ENCODE data around the gene TRIM47. TPM values are rescaled to one million over a fixed set of nuclear protein-coding genes. Genes with fewer than 3 reads are reported as not detected.

The TRIM47 gene
- total and polyA plus RNA-seq, 2 of the 13 experiments (the other 11 are each of a cell fraction or from before 2014, with no cell fraction given): 33.5 to 82.0 TPM

DNA sequence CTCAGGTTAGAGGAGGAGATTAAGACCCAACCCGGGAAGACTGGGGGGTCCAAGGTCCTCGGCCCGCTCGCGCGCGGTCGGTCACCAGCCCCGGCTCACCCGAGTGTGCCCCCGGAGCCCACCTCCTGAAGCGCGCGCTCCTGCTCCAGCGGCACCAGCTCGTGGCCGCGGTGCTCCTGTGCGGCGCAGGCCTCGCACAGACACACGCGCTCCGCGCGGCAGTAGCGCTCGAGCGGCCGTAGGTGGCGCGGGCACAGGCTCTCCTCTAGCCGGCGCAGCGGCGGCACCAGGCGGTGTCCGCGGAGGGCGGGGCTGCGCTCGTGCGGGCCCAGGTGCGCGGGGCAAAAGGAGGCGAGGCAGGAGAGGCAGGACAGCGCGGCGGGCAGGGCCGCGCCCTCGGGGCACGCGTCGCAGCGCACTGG is 618 bp downstream of the TRIM47 start (continued):
- TF ChIP-seq ARNT2 (CRISPR knock-in tag; IDR thresholded peaks at IDR 0.05; ENCODE audit: low read depth) (peak; percentile 92), SOX5 (CRISPR knock-in tag; IDR thresholded peaks at IDR 0.05; ENCODE audit: borderline replicate concordance) (no peak), HDAC2 (CRISPR knock-in tag; IDR thresholded peaks at IDR 0.05) (no peak), ZNF567 (CRISPR knock-in tag; IDR thresholded peaks at IDR 0.05; ENCODE audit: borderline replicate concordance) (0 out of 2 replicates have a peak, but pooled peaks have one; percentile 11), ATRX (CRISPR knock-in tag; IDR thresholded peaks at IDR 0.05; ENCODE audit: borderline replicate concordance) (no peak), TAF1 (CRISPR knock-in tag; IDR thresholded peaks at IDR 0.05) (0 out of 2 replicates have a peak, but pooled peaks have one; percentile 6), ZNF670 (CRISPR knock-in tag; IDR thresholded peaks at IDR 0.05; ENCODE audit: borderline replicate concordance) (no peak), ZNF879 (CRISPR knock-in tag; IDR thresholded peaks at IDR 0.05) (peak; percentile 36; the same call in 1 of the 2 replicates), ZNF580 (CRISPR knock-in tag; IDR thresholded peaks at IDR 0.05; ENCODE audit: borderline replicate concordance, low read depth) (peak; percentile 59; the same call in 1 of the 2 replicates), GABPA (IDR thresholded peaks at IDR 0.05; ENCODE audit: low read depth, low read length) (no peak), GABPA (CRISPR knock-in tag; IDR thresholded peaks at IDR 0.05; ENCODE audit: low read depth) (no peak), TP53 (CRISPR knock-in tag; conservative IDR thresholded peaks at IDR 0.05) (0 out of 2 replicates have a peak, but pooled peaks have one; percentile 53), CENPX (CRISPR knock-in tag; IDR thresholded peaks at IDR 0.05) (no peak), RORA (CRISPR knock-in tag; IDR thresholded peaks at IDR 0.05) (no peak), NCOR1 (IDR thresholded peaks at IDR 0.05; ENCODE audit: borderline replicate concordance, low read length) (no peak; the same call in 1 of the 2 replicates), EZH2 (conservative IDR thresholded peaks at IDR 0.05; ENCODE audit: low read depth, low read length) (no peak), EEA1 (CRISPR knock-in tag; IDR thresholded peaks at IDR 0.05; ENCODE audit: borderline replicate concordance) (no peak; the same call in 1 of the 2 replicates), TEAD3 (CRISPR knock-in tag; optimal IDR thresholded peaks at IDR 0.05; ENCODE audit: borderline replicate concordance) (no peak)
- TF ChIP-seq, protein P1, sequence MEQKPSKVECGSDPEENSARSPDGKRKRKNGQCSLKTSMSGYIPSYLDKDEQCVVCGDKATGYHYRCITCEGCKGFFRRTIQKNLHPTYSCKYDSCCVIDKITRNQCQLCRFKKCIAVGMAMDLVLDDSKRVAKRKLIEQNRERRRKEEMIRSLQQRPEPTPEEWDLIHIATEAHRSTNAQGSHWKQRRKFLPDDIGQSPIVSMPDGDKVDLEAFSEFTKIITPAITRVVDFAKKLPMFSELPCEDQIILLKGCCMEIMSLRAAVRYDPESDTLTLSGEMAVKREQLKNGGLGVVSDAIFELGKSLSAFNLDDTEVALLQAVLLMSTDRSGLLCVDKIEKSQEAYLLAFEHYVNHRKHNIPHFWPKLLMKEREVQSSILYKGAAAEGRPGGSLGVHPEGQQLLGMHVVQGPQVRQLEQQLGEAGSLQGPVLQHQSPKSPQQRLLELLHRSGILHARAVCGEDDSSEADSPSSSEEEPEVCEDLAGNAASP (CRISPR knock-in tag; IDR thresholded peaks at IDR 0.05; ENCODE audit: borderline replicate concordance): peak; percentile 40
- TF ChIP-seq, protein P2, sequence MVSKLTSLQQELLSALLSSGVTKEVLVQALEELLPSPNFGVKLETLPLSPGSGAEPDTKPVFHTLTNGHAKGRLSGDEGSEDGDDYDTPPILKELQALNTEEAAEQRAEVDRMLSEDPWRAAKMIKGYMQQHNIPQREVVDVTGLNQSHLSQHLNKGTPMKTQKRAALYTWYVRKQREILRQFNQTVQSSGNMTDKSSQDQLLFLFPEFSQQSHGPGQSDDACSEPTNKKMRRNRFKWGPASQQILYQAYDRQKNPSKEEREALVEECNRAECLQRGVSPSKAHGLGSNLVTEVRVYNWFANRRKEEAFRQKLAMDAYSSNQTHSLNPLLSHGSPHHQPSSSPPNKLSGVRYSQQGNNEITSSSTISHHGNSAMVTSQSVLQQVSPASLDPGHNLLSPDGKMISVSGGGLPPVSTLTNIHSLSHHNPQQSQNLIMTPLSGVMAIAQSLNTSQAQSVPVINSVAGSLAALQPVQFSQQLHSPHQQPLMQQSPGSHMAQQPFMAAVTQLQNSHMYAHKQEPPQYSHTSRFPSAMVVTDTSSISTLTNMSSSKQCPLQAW (CRISPR knock-in tag; IDR thresholded peaks at IDR 0.05): no peak
- TF ChIP-seq, protein P3, sequence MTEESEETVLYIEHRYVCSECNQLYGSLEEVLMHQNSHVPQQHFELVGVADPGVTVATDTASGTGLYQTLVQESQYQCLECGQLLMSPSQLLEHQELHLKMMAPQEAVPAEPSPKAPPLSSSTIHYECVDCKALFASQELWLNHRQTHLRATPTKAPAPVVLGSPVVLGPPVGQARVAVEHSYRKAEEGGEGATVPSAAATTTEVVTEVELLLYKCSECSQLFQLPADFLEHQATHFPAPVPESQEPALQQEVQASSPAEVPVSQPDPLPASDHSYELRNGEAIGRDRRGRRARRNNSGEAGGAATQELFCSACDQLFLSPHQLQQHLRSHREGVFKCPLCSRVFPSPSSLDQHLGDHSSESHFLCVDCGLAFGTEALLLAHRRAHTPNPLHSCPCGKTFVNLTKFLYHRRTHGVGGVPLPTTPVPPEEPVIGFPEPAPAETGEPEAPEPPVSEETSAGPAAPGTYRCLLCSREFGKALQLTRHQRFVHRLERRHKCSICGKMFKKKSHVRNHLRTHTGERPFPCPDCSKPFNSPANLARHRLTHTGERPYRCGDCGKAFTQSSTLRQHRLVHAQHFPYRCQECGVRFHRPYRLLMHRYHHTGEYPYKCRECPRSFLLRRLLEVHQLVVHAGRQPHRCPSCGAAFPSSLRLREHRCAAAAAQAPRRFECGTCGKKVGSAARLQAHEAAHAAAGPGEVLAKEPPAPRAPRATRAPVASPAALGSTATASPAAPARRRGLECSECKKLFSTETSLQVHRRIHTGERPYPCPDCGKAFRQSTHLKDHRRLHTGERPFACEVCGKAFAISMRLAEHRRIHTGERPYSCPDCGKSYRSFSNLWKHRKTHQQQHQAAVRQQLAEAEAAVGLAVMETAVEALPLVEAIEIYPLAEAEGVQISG (CRISPR knock-in tag; IDR thresholded peaks at IDR 0.05): peak; percentile 54; the same call in 1 of the 2 replicates
- TF ChIP-seq, protein P4, sequence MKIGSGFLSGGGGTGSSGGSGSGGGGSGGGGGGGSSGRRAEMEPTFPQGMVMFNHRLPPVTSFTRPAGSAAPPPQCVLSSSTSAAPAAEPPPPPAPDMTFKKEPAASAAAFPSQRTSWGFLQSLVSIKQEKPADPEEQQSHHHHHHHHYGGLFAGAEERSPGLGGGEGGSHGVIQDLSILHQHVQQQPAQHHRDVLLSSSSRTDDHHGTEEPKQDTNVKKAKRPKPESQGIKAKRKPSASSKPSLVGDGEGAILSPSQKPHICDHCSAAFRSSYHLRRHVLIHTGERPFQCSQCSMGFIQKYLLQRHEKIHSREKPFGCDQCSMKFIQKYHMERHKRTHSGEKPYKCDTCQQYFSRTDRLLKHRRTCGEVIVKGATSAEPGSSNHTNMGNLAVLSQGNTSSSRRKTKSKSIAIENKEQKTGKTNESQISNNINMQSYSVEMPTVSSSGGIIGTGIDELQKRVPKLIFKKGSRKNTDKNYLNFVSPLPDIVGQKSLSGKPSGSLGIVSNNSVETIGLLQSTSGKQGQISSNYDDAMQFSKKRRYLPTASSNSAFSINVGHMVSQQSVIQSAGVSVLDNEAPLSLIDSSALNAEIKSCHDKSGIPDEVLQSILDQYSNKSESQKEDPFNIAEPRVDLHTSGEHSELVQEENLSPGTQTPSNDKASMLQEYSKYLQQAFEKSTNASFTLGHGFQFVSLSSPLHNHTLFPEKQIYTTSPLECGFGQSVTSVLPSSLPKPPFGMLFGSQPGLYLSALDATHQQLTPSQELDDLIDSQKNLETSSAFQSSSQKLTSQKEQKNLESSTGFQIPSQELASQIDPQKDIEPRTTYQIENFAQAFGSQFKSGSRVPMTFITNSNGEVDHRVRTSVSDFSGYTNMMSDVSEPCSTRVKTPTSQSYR (CRISPR knock-in tag; IDR thresholded peaks at IDR 0.05; ENCODE audit: borderline replicate concordance): peak; percentile 38; the same call in 1 of the 2 replicates

Measured in HepG2 (cell line).